Endothelial cell of umbilical vein (primary cell): ENCODE results near the gene CENPF. TPM values are rescaled to one million over a fixed set of nuclear protein-coding genes. Genes with fewer than 3 reads are reported as not detected.
A peak's percentile ranks its signal among the peaks of the same experiment; 100 is the strongest.
"Not testable (repeated sequence)": the region's sequence is repeated elsewhere in the genome, so short reads cannot be mapped to it uniquely, and the experiment has no call there.

Experiments used
- BruUV-seq: library from RNA; stranded (reverse); fragments of 400-500 nt; replicated peaks from 2 replicates; lab custom pipeline; 2021; lab: Mats Ljungman, UMichigan
- CTCF ChIA-PET: fragments of 300-600, 350-600 bp; sonication (Branson Sonifier 250); formaldehyde crosslinking; loops from one replicate; lab custom pipeline; 2021; ENCODE audit warnings: antibody characterized with exemption, inconsistent platforms; lab: Charles Lee
- POLR2A ChIA-PET: fragments of 300-600, 350-600 bp; sonication (Branson Sonifier 250); formaldehyde crosslinking; loops from one replicate; lab custom pipeline; 2021; ENCODE audit warnings: antibody characterized with exemption, inconsistent platforms; lab: Charles Lee
- DNase-seq: peaks from one replicate; pipeline ENCODE4 v3.0.0-alpha.2; 2011; ENCODE audit warnings: low read depth, low spot score
- FAIRE-seq: peaks from 2 replicates; lab custom pipeline; 2011; peaks lifted over from hg19 to GRCh38; lab: Jason Lieb, UNC
- H2AFZ ChIP-seq: 2 replicates; pipeline ENCODE4 v1.6.0; 2012; ENCODE audit warnings: low read depth, low read length, control low read depth, inconsistent platforms
- H3K27ac ChIP-seq: 2 replicates; pipeline ENCODE4 v1.5.1; 2011; ENCODE audit warnings: low read depth, mild to moderate bottlenecking, control low read depth, low read length, moderate library complexity; ENCODE audit not compliant: insufficient read depth
- H3K27me3 ChIP-seq, 2 experiments: 2 replicates each; pipeline versions ENCODE4 v1.6.0 to v1.6.1; 2011; ENCODE audit warnings: low read length in 2 of 2, mixed read lengths in 1 of 2; ENCODE audit not compliant: control insufficient read depth in 2 of 2, insufficient read depth in 2 of 2
- H3K36me3 ChIP-seq, 2 experiments: 2 replicates in 1 of 2; 3 replicates in 1 of 2; pipeline ENCODE4 v1.5.1; 2011; ENCODE audit warnings: low read length in 2 of 2, mild to moderate bottlenecking in 1 of 2, moderate library complexity in 1 of 2; ENCODE audit not compliant: control insufficient read depth in 2 of 2, insufficient read depth in 2 of 2; ENCODE audit errors: extremely low read depth in 1 of 2
- H3K4me1 ChIP-seq: 3 replicates; pipeline ENCODE4 v1.5.1; 2011; ENCODE audit warnings: mild to moderate bottlenecking, low read length; ENCODE audit not compliant: control insufficient read depth, insufficient read depth; ENCODE audit errors: extremely low read depth
- H3K4me2 ChIP-seq: 2 replicates; pipeline ENCODE4 v1.6.1; 2011; ENCODE audit warnings: low read length, control low read depth, mixed read lengths; ENCODE audit not compliant: insufficient read depth
- H3K4me3 ChIP-seq, 3 experiments: fragments of 200-600 bp in 1 of 3; sonication (generic), shearing (Covaris generic) in 1 of 3; replicated peaks in 1 of 3; 2 replicates each; pipeline ENCODE4 v1.5.1; 2011 to 2016; ENCODE audit warnings: control low read depth in 3 of 3, low read length in 3 of 3, mild to moderate bottlenecking in 2 of 3, inconsistent platforms in 1 of 3, low read depth in 1 of 3, moderate library complexity in 1 of 3; ENCODE audit not compliant: insufficient read depth in 1 of 3
- H3K79me2 ChIP-seq: 2 replicates; pipeline ENCODE4 v1.6.0; 2012; ENCODE audit warnings: low read length, inconsistent platforms; ENCODE audit not compliant: control insufficient read depth, insufficient read depth
- H3K9ac ChIP-seq: replicated peaks from 2 replicates; pipeline ENCODE3; 2011; ENCODE audit warnings: low read length, control low read depth; ENCODE audit not compliant: insufficient read depth; ENCODE audit errors: extremely low read depth
- H3K9me1 ChIP-seq: replicated peaks from 3 replicates; pipeline ENCODE4 v1.6.0; 2011; ENCODE audit warnings: mild to moderate bottlenecking, low read length; ENCODE audit not compliant: control insufficient read depth, insufficient read depth; ENCODE audit errors: extremely low read depth
- H3K9me3 ChIP-seq: replicated peaks from 2 replicates; pipeline ENCODE4 v1.5.1; 2012; ENCODE audit warnings: low read length, inconsistent platforms; ENCODE audit not compliant: control insufficient read depth, insufficient read depth
- H4K20me1 ChIP-seq: replicated peaks from 2 replicates; pipeline ENCODE3; 2011; ENCODE audit warnings: mild to moderate bottlenecking, low read length; ENCODE audit not compliant: control insufficient read depth, insufficient read depth; ENCODE audit errors: extremely low read depth
- EZH2 ChIP-seq: IDR thresholded peaks from 2 replicates; pipeline ENCODE4 v1.6.1; 2012; ENCODE audit warnings: borderline replicate concordance, low read depth, mild to moderate bottlenecking, moderate library complexity, low read length, inconsistent platforms; ENCODE audit not compliant: severe bottlenecking
- FOS ChIP-seq: IDR thresholded peaks from 2 replicates; pipeline ENCODE4 v1.6.1; 2011; ENCODE audit warnings: mild to moderate bottlenecking, low read length, moderate library complexity, borderline replicate concordance; ENCODE audit not compliant: insufficient read depth
- GATA2 ChIP-seq: IDR thresholded peaks from 2 replicates; pipeline ENCODE4 v1.7.0; 2011; ENCODE audit warnings: low read depth, mild to moderate bottlenecking, moderate library complexity, mixed read lengths, low read length; ENCODE audit not compliant: insufficient read length, insufficient read depth
- JUN ChIP-seq: IDR thresholded peaks from 2 replicates; pipeline ENCODE4 v1.6.1; 2011; ENCODE audit warnings: borderline replicate concordance, low read depth; ENCODE audit not compliant: insufficient read length, insufficient read depth
- MAX ChIP-seq: IDR thresholded peaks from 2 replicates; pipeline ENCODE4 v1.6.1; 2011; ENCODE audit not compliant: insufficient read depth, insufficient read length
- MYC ChIP-seq: IDR thresholded peaks from one replicate; pipeline ENCODE4 v1.6.1; 2011; ENCODE audit warnings: mild to moderate bottlenecking, low read depth, low read length
- POLR2A ChIP-seq: IDR thresholded peaks from 2 replicates; pipeline ENCODE4 v1.6.1; 2012; ENCODE audit warnings: low read depth, mild to moderate bottlenecking, control low read depth, low read length
- POLR2AphosphoS5 ChIP-seq: IDR thresholded peaks from 2 replicates; pipeline ENCODE4 v1.6.1; 2012; ENCODE audit warnings: low read depth, mild to moderate bottlenecking, control low read depth, low read length, moderate library complexity; ENCODE audit not compliant: insufficient read depth
- dilution Hi-C: fragments of 300-500 bp; cut with MboI; formaldehyde crosslinking; loops from one replicate; pipeline ENCODE4 v1.15.0; 2019; ENCODE audit warnings: low sequenced_read_pairs; ENCODE audit not compliant: extremely low pct_ligation_motif_present
- intact Hi-C: fragments of 100-400 bp; cut with micrococcal nuclease; formaldehyde crosslinking; loops from one replicate; pipeline ENCODE4 v1.10.0; 2022
- polyA plus RNA-seq, 4 experiments: library from polyadenylated mRNA; depleted of rRNA in 3 of 4; stranded (reverse) in 3 of 4; unstranded in 1 of 4; fragments of >200 nt; gene quantifications; 2 replicates each; pipeline versions ENCODE4 v1.2.1 to v1.2.3, GENCODE V29; 2011 to 2012; ENCODE audit warnings: missing spikeins in 1 of 4
- total RNA-seq: library from RNA; stranded (reverse); gene quantifications from 2 replicates; pipeline ENCODE4 v1.2.3, GENCODE V29; 2021
- TF ChIP-seq, protein P1 (sequence below), 2 donors: IDR thresholded peaks; 1 replicate in 1 of 2; 2 replicates in 1 of 2; pipeline ENCODE4 v1.5.1; 2011; ENCODE audit warnings: low read length in 2 of 2, mild to moderate bottlenecking in 2 of 2, moderate library complexity in 2 of 2, control low read depth in 1 of 2, inconsistent platforms in 1 of 2, low read depth in 1 of 2; ENCODE audit not compliant: insufficient read depth in 1 of 2; ENCODE audit errors: extremely low read depth in 1 of 2

CENPF gene
- total and polyA plus RNA-seq, 2 donors (not counting 3 experiments of a cell fraction or from before 2014, with no cell fraction given) = 6.4 to 66.2 TPM

GRCh38 chr1:214670098-214670497, 67.1 kb downstream of the CENPF start:
- Histone ChIP-seq H3K36me3 (peaks cover 0 to 4% of the 10 kb centered on the region in 2 experiments), H3K9me3 (no peaks in the 10 kb centered on the region), H3K27ac (no peak overlapping the region), H3K27me3 (no peaks in the 10 kb centered on the region), H2AFZ (no peak overlapping the region), H3K9me1 (no peaks in the 10 kb centered on the region), H3K4me2 (no peak overlapping the region), H3K79me2 (no peaks in the 10 kb centered on the region), H3K9ac (no peak overlapping the region), H4K20me1 (no peaks in the 10 kb centered on the region), H3K4me3 (no peak overlapping the region), H3K4me1 (no peaks in the 10 kb centered on the region)
- intact Hi-C loops (no loop called here), dilution Hi-C loops (no loop called here)
- ChIA-PET CTCF (interaction anchor here (1.4 to 2.5 kb wide), 2 partner anchors 9 to 856 kb away, joined by 3 to 8 read pairs; no protein-coding TSS in a partner anchor), POLR2A (no interaction called here)
- BruUV-seq = no TSS peak
- DNase-seq (peak; percentile 59), FAIRE-seq (no peak)
- no peak for TF ChIP-seq POLR2AphosphoS5
- TF ChIP-seq EZH2 = no peak
- TF ChIP-seq GATA2 = no peak
- TF ChIP-seq, protein P1, sequence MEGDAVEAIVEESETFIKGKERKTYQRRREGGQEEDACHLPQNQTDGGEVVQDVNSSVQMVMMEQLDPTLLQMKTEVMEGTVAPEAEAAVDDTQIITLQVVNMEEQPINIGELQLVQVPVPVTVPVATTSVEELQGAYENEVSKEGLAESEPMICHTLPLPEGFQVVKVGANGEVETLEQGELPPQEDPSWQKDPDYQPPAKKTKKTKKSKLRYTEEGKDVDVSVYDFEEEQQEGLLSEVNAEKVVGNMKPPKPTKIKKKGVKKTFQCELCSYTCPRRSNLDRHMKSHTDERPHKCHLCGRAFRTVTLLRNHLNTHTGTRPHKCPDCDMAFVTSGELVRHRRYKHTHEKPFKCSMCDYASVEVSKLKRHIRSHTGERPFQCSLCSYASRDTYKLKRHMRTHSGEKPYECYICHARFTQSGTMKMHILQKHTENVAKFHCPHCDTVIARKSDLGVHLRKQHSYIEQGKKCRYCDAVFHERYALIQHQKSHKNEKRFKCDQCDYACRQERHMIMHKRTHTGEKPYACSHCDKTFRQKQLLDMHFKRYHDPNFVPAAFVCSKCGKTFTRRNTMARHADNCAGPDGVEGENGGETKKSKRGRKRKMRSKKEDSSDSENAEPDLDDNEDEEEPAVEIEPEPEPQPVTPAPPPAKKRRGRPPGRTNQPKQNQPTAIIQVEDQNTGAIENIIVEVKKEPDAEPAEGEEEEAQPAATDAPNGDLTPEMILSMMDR (IDR thresholded peaks at IDR 0.05; ENCODE audit: extremely low read depth in 1 of 2, insufficient read depth in 1 of 2, low read depth in 1 of 2, low read length in 2 of 2) = no peak
- TF ChIP-seq MYC = no peak
- no peak for TF ChIP-seq JUN
- no peak for TF ChIP-seq MAX
- TF ChIP-seq POLR2A = no peak
- TF ChIP-seq FOS = no peak

GRCh38 chr1:214673029-214673428, 70.0 kb downstream of the CENPF start:
- H3K36me3 ChIP-seq, FAIRE-seq, dilution Hi-C loops, DNase-seq, BruUV-seq, intact Hi-C loops, H3K9me3 ChIP-seq, H3K4me3 ChIP-seq, H3K79me2 ChIP-seq, H3K27me3 ChIP-seq, H3K9ac ChIP-seq, H3K4me2 ChIP-seq, H3K27ac ChIP-seq, POLR2A ChIA-PET, H3K4me1 ChIP-seq, H2AFZ ChIP-seq, H4K20me1 ChIP-seq, H3K9me1 ChIP-seq: not testable (repeated sequence)
- CTCF ChIA-PET = interaction anchor here (1.0 kb wide), 1 partner anchor 854 kb away, joined by 3 read pairs; no protein-coding TSS in a partner anchor
